HG02973 (cell line): ENCODE results near the gene EFNA3.

Experiments
- ATAC-seq: cut with Tn5 transposase; IDR thresholded peaks from one replicate; pipeline ENCODE4 v1.9.1; 2021; ENCODE audit warnings: moderate library complexity; ENCODE audit not compliant: unreplicated experiment

Gene EFNA3

DNA sequence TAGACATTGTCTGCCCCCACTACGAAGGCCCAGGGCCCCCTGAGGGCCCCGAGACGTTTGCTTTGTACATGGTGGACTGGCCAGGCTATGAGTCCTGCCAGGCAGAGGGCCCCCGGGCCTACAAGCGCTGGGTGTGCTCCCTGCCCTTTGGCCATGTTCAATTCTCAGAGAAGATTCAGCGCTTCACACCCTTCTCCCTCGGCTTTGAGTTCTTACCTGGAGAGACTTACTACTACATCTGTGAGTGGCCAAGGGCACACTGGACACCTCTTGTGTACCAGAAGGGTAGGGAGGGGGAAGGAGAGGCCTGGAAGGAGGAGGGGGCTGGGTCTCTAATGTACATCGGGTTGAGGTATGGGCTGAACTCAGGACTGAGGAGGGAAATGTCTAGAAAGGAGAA, 11.9 kb upstream of the EFNA3 start:
- ATAC-seq, result no peak

- ATAC-seq, result no peak
Measured at GRCh38 chr1:155068599-155068998, 10.0 kb upstream of the EFNA3 start.

DNA sequence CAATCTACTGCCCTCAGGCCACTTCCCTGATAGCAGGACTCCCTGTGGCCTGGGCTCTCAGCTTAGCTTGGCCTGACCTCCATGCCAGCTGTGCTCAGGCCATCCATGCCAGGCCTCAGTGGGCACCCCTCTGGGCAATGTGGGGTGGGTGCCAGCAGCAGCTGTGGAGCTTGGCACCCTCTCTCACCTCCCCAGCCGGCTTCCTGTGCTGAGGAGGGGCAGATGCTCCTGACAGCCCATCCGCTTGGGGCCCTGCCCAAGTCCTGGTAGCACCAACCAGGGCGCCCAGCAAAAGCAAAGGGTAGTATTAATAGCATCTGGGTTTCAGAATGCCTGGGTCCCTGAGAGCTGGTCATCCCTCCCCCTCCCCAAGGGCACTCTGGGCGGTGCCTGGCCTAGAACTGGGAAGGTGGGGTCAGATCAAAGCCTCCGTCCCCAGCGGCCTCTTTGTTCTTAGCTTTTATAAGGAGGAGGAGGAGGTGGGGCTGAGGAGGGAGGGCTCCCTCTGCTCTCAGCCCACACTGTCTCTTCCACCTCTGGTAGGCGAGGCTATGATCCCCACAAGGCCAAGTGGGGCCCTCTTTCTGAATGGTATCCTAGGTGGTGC, 9.0 kb upstream of the EFNA3 start:
- ATAC-seq, result no peak

- no peak for ATAC-seq
Measured at GRCh38 chr1:155070158-155070621, 8.4 kb upstream of the EFNA3 start.

DNA sequence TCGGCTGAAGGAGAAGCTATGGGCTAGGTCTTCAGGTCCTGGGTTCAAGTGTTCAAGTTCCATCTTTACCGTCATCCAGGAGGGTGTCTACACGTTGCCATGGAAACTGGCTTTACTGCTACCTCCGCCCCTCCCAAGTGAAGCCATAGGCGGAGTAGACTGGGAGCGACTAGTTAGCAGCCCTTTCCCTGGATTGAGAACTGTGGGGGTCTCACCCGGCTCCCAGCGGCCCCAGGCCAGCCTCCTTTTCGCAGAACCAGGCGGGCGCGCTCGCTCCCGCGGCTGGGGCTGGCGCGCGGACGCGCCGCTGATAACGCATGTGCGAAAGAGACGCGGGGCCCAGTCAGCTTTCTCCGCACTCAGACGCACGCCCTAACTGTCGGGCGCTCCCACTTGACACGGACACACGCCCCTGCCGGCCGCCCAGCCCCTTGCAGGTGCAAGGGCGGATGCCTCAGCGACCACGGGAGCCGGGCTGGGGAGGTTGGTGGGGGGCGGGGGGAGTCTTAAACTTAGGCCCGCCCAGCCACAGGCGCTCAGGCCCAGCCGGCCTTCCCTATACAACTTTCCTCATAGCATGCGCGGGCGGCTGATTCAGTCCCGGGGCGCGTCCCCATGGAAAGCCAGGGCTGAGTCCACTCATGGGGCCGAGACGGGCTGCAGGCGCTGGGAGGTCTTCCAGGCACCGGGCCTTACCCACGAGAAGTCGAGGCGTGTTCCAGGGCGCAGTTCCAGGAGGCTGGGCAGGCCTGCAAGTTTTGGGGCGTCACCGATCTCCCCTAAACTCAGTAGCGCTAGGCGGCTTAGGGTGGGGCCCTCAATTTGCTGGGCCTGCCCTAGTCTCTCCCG, 7.7 kb upstream of the EFNA3 start:
- peak; percentile 56 for ATAC-seq

- ATAC-seq, result no peak
Measured at GRCh38 chr1:155071701-155072100, 6.9 kb upstream of the EFNA3 start.

DNA sequence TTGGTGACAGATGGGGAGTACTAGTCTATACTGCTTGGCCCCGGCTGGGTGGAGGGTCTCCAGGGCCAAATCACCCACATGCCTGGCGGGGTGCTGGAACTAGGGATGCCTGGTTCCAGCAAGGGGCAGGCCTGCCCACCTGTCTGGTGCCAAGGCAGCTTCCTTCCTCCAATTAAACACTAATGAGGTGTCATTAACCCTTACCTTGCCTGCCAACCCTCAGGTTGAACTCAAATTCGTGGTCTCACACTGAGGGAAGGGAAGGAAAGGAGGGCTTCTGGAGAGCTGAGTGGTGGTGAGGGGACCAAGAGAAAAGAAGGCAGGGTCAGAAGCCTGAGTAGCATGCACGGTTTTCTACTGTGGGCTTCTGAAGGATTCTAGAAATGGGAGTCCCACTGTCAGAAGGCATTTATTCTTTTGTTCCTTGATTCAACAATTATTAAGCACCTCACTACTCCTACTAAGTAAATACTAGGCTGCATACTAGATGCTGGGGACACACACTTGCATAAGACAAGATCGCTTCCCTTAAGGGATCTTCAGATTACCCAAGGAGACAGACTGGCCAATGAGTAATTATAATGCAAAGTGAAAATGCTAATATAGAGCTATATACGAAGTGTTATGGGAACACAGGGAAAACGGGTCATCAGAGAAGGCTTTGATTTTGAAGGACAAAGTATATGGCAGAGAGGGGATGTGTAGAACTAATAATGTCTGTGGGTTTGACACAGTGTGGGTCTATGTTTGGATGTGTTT, 5.9 kb upstream of the EFNA3 start:
- ATAC-seq, result no peak

DNA sequence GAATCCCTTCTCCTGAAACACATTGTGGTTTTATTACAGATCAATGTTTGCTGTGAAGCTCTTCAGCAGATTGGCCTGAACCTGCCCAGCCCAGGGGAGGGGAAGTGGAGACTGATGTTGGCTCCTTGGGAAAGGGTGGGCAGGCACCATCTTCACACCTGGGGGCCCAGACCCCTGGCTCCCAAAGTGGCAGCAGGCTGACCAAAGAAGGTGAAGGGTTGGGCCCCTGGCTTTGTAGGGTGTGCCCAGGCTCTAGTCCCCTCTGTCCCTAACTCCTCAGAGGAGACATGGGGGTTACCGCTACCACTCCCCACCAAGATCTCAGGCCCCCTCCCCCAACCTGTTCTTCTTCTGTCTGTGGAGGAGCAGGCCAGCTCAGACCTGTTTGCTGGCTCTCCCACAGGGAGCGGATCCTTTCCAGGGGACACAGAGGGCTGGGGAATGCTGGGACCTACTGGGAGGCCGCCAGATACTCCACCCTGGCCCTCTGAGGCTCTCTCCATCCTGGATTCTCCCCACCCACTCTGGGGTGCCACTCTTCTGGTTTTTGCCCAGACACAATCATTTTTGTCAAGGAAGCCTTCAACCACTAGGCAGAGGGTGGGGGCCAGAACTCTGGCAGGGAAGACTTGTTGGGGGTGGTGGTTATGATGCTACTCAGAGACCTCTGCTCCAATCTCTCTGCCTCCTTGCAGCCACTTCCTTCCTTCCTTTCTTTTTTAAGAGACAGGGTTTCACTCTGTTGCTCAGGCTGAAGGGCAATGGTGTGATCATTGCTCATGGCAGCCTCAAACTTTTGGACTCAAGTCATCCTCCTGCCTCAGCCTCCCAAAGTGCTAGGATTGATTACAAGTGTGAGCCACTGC, 5.0 kb upstream of the EFNA3 start:
- no peak for ATAC-seq

DNA sequence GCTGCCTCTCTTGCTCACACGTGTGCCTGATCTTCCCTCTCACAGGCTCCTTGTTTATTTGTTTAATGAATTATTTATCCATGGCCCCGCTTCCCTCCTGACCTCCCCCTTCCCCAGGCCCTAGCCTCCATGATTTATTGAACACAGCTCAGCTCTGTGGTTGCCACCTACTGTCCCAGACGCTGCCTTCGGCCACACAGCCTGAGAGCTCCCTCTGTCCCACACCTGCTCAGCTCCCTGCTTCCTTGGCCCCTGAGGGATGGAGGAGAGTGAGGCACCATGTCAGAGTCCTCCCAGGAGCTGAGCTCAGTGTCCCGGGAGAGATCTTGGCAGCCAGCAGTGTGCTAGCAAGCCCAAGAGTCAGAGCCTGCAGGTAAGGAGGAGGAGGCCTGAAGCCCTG, 3.1 kb upstream of the EFNA3 start:
- ATAC-seq, result no peak

DNA sequence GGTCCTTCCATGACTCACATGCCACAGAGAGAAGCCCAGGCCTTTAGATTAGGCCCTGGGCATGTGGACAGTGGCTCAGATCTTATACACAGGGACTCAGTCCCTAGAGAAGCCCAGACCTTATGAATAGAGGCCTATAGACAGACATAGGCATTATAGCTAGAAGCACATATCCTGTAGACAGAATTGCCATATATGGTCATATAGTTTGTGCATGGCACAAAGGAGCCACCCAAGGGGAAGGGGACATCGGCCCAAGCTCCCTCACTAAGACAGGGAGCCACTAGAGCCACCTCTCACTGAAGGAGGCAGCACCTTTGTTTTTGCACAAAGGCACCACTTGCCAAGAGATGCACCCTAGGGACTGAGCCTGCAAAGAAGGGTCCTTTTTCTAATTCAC, 2.3 kb upstream of the EFNA3 start:
- no peak for ATAC-seq

- ATAC-seq, result no peak
Measured at GRCh38 chr1:155077346-155077745, 1.3 kb upstream of the EFNA3 start.

DNA sequence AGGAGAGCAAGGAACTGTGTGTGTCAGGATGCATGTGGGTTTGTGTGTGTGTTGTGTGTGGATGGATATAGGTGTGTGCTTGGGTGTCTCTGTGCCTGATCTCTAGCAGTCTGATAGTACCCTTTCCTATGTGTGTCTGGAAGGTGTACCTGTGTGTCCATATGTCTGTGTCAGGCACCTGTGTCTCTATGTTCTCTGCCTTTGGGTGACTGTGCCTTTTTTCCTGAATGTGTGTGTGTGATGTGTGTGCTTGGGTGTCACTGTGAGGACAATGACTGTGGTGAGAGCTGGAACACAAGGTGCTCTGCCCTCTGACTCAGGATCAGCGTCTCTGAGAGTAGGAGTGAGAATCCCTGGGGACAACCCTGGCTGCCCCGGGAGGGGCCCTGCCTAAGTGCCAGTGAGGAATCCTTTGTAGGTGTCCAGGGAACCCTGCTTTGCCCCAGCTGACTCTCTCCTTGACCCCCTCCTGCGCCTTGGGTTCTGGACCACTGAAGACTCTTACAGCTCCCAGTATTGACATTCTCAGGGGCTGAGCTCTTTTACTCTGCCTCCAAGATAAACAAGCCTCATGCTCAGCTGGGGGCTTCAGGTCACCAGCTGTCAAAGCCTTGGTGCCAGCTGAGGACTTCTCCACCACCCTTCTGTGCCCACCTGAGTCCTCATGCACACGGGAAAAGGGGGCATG, 735 bp upstream of the EFNA3 start:
- ATAC-seq, result no peak

DNA sequence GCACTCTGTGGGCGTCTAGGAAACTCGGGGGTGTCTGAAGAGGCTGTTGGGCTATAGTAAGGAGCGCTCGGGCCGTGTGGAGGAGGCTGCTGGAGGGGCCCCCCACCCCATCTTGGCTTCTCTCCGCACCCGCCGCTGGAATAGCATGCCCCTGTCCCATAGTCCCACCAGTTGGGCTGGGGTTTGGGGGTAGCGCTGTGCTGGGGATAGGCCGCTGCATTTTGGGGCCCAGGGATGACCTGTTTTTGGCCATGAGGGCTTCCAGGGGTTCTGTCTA, 511 bp downstream of the EFNA3 start:
- no peak for ATAC-seq

- ATAC-seq, result no peak
Measured at GRCh38 chr1:155079487-155080311, 1.1 kb downstream of the EFNA3 start.

DNA sequence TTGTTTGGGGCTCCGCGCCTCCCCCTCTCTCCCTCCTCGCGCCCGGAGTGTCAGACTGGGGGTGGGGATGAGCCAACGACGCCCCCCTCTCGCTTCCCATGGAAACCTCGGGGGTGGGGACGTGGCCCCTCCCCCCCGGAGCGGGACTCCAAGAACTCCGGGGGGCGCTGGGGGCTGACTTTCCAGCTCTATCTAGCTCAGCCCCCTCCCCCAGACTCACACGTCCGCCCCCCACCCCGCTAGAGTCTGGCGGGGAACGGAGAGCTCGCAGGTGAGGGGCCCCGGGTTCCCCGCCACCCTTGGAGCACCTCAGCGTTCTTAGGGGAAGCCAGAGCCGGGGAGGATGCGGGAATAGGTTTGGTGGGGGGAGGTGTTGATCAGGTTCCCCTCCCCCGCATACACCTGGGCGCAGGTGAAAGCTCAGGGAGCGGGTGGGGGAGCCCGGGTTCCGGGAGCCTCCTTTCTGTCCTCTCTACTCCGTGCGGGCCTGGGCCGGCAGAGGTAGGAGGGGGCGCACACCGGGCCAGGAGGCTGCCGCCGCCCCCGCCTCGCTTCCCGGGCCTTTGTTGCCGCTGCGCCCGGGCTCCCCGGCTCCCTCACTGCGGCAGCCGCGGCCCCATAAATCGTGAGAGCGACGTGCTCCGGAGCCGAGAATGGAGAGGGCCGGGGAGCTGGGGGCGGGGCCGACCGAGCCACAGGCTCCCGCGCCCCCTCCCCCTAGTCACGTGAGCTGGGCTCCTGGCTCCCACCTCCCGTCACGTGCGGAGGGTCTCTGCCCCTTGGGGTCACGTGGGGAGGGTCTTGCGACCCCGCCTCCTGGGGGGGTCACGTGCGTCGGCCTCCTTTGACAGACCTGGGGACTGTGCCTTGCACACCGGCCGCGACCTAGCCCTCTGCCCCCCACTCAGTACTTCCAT, 1.9 kb downstream of the EFNA3 start:
- no peak for ATAC-seq

- ATAC-seq, result no peak
Measured at GRCh38 chr1:155081472-155082300, 3.0 kb downstream of the EFNA3 start.

- no peak for ATAC-seq
Measured at GRCh38 chr1:155082301-155083051, 3.8 kb downstream of the EFNA3 start.
